Body of pancreas (tissue), 4 donors: ENCODE data around the gene CCDC13. TPM values are rescaled to one million over a fixed set of nuclear protein-coding genes. Genes with fewer than 3 reads are reported as not detected.

Source experiments
- ATAC-seq: fragments of 150-250 bp; one replicate; pipeline ENCODE4 v1.9.1; 2016
- DNase-seq, 4 donors: peaks; one replicate each; pipeline ENCODE4 v3.0.0-alpha.2; 2019
- H3K27ac ChIP-seq, 4 donors: fragments of 200-600 bp; sonication (generic); 1 replicate in 3 of 4; 2 replicates in 1 of 4; pipeline versions ENCODE4 v1.5.1 to v1.6.1; 2016 to 2019; ENCODE audit warnings: mild to moderate bottlenecking in 1 of 4, mixed read lengths in 1 of 4, moderate library complexity in 1 of 4
- H3K27me3 ChIP-seq, 2 donors: fragments of 200-600 bp; sonication (generic); one replicate each; pipeline ENCODE4 v1.6.0; 2016; ENCODE audit warnings: mild to moderate bottlenecking in 1 of 2
- H3K36me3 ChIP-seq, 2 donors: fragments of 200-600 bp; sonication (generic); replicated peaks in 1 of 2; 2 replicates each; pipeline ENCODE4 v1.5.1; 2016; ENCODE audit warnings: low read depth in 2 of 2; ENCODE audit not compliant: insufficient read depth in 1 of 2
- H3K4me1 ChIP-seq: fragments of 200-600 bp; sonication (generic); one replicate; pipeline ENCODE4 v1.6.0; 2016
- H3K4me3 ChIP-seq, 2 donors: fragments of 200-600 bp; sonication (generic); 1 replicate in 1 of 2; 2 replicates in 1 of 2; pipeline ENCODE4 v1.5.1; 2016 to 2019
- H3K9me3 ChIP-seq, 3 donors: fragments of 200-600 bp; sonication (generic); 1 replicate in 2 of 3; 2 replicates in 1 of 3; pipeline ENCODE4 v1.5.1; 2016
- CTCF ChIP-seq, 7 experiments: fragments of 450-650 bp in 4 of 7; fragments of 200-600 bp in 3 of 7; sonication (generic) in 3 of 7; IDR thresholded peaks; one replicate each; pipeline ENCODE4 v1.5.1; 2016 to 2019; ENCODE audit warnings: antibody characterized with exemption in 7 of 7
- POLR2A ChIP-seq, 3 donors: fragments of 450-650 bp; IDR thresholded peaks; one replicate each; pipeline ENCODE4 v1.6.1; 2016; ENCODE audit warnings: antibody characterized with exemption in 3 of 3, mild to moderate bottlenecking in 2 of 3
- WGBS, 2 donors: methylation state at CpG; one replicate each; pipeline ENCODE4 v1.1.5; 2017; 5-methylcytosine and 5-hydroxymethylcytosine counted together
- intact Hi-C: fragments of 100-400 bp; cut with DNase I; formaldehyde crosslinking; loops from one replicate; pipeline ENCODE4 v1.15.1; 2023
- total RNA-seq, 2 donors: library from RNA; depleted of rRNA; stranded (reverse); fragments of >200 nt; gene quantifications; one replicate each; pipeline ENCODE4 v1.1.0, GENCODE V29; 2016

CCDC13 gene
- total RNA-seq, 2 donors from 2014 or later: 3.9 to 6.3 TPM

GRCh38 chr3:42773409-42773751 is 327 bp upstream of the CCDC13 start:
- Histone ChIP-seq H3K27me3 (no peaks in the 10 kb centered on the region), H3K36me3 (no peaks in the 10 kb centered on the region), H3K9me3 (no peaks in the 10 kb centered on the region), H3K27ac (peak overlapping the region in 3 of 4 donors; percentile 39 to 79 (median 69)), H3K4me3 (peak overlapping the region in 1 of 2 donors; percentile 12), H3K4me1 (peaks cover 9% of the 10 kb centered on the region)
- 6 to 8% methylated on average over 6 of the region's 6 CpGs for WGBS, 2 donors
- DNase-seq (no peak), ATAC-seq (no peak)
- intact Hi-C loops: no loop called here
- no peak for TF ChIP-seq POLR2A (IDR thresholded peaks at IDR 0.05)
- no peak for TF ChIP-seq CTCF (IDR thresholded peaks at IDR 0.05)

- ATAC-seq: no peak
- no peak for DNase-seq
- 24 to 30% methylated on average over 1 of the region's 1 CpG for WGBS, 2 donors
- H3K9me3 ChIP-seq: no peaks in the 10 kb centered on the region
- H3K4me3 ChIP-seq: no peak overlapping the region
- intact Hi-C loops: no loop called here
- H3K36me3 ChIP-seq: no peaks in the 10 kb centered on the region
- TF ChIP-seq POLR2A (IDR thresholded peaks at IDR 0.05) (no peak), CTCF (IDR thresholded peaks at IDR 0.05) (no peak)
- peaks cover 6% of the 10 kb centered on the region for H3K4me1 ChIP-seq
- H3K27ac ChIP-seq: no peak overlapping the region
- no peaks in the 10 kb centered on the region for H3K27me3 ChIP-seq
Observed at GRCh38 chr3:42771271-42771670, 1.8 kb downstream of the CCDC13 start.

GRCh38 chr3:42769477-42770131 is 3.4 kb downstream of the CCDC13 start:
- no peak overlapping the region for H3K4me3 ChIP-seq
- intact Hi-C loops: no loop called here
- H3K9me3 ChIP-seq: no peaks in the 10 kb centered on the region
- 93 to 100% methylated on average over 4 to 25 of the region's 28 CpGs for WGBS, 2 donors
- no peak for ATAC-seq
- H3K27ac ChIP-seq: no peak overlapping the region
- H3K27me3 ChIP-seq: no peaks in the 10 kb centered on the region
- H3K36me3 ChIP-seq: no peaks in the 10 kb centered on the region
- no peak for TF ChIP-seq POLR2A (IDR thresholded peaks at IDR 0.05)
- no peak for TF ChIP-seq CTCF (IDR thresholded peaks at IDR 0.05)
- DNase-seq: no peak
- peaks cover 6% of the 10 kb centered on the region for H3K4me1 ChIP-seq

GRCh38 chr3:42764561-42765295 is 8.3 kb downstream of the CCDC13 start:
- intact Hi-C loops: no loop called here
- 78 to 87% methylated on average over 3 of the region's 3 CpGs for WGBS, 2 donors
- Histone ChIP-seq H3K27me3 (no peaks in the 10 kb centered on the region), H3K36me3 (no peaks in the 10 kb centered on the region), H3K27ac (peak overlapping the region in 1 of 4 donors; percentile 28), H3K4me3 (no peak overlapping the region), H3K9me3 (no peaks in the 10 kb centered on the region), H3K4me1 (peaks cover 4% of the 10 kb centered on the region)
- TF ChIP-seq POLR2A (IDR thresholded peaks at IDR 0.05): no peak
- no peak for TF ChIP-seq CTCF (IDR thresholded peaks at IDR 0.05)
- no peak for DNase-seq
- ATAC-seq: no peak
